ENCODE results near the gene RALA. TPM values are rescaled to one million over a fixed set of nuclear protein-coding genes. Genes with fewer than 3 reads are reported as not detected.
"Not testable (repeated sequence)": the region's sequence is repeated elsewhere in the genome, so short reads cannot be mapped to it uniquely, and the experiment has no call there.

The RALA gene
- total RNA-seq, 1 experiment from 2014 or later: 41.7 TPM

- peaks cover 3% of the 10 kb centered on the region; the same call in 1 of the 2 replicates for H3K4me1 ChIP-seq
- POLR2A ChIA-PET: no interaction called here
- CTCF ChIA-PET: no interaction called here
- no peak overlapping the region for H3K27ac Mint-ChIP-seq (ENCODE audit: unreplicated experiment)
- H3K4me3 ChIP-seq (ENCODE audit: low read depth, low read length): no peak overlapping the region
- no peaks in the 10 kb centered on the region for H3K4me1 Mint-ChIP-seq (ENCODE audit: low read depth, unreplicated experiment)
- no peak for DNase-seq
- H3K27me3 ChIP-seq (replicated peaks; ENCODE audit: control insufficient read depth, insufficient read depth, low read length): no peaks in the 10 kb centered on the region
- BruUV-seq (replicated peaks): no TSS peak
- no peaks in the 10 kb centered on the region for H3K27me3 Mint-ChIP-seq (ENCODE audit: insufficient read depth, unreplicated experiment)
- no peak for TF ChIP-seq CTCF (IDR thresholded peaks at IDR 0.05; ENCODE audit: insufficient read depth in 1 of 2, low read depth in 1 of 2, low read length in 1 of 2, severe bottlenecking in 1 of 2, unreplicated experiment in 1 of 2)
- peaks cover under 1% of the 10 kb centered on the region; the same call in 1 of the 2 replicates for H3K9me3 ChIP-seq
- no peaks in the 10 kb centered on the region for H3K36me3 ChIP-seq (ENCODE audit: control insufficient read depth, insufficient read depth, low read length)
- H3K36me3 Mint-ChIP-seq (ENCODE audit: insufficient read depth, unreplicated experiment): peaks cover 28% of the 10 kb centered on the region
- no peak overlapping the region for H3K4me3 Mint-ChIP-seq (ENCODE audit: unreplicated experiment)
- intact Hi-C loops (cut with micrococcal nuclease; ENCODE audit: unreplicated experiment): no loop called here
- peaks cover 13% of the 10 kb centered on the region for H3K9me3 Mint-ChIP-seq (ENCODE audit: unreplicated experiment)
Observed at GRCh38 chr7:39666562-39666961, 43.2 kb downstream of the RALA start.

- TF ChIP-seq CTCF (IDR thresholded peaks at IDR 0.05; ENCODE audit: insufficient read depth in 1 of 2, low read depth in 1 of 2, low read length in 1 of 2, severe bottlenecking in 1 of 2, unreplicated experiment in 1 of 2): no peak
- Mint-ChIP-seq H3K4me1 (ENCODE audit: low read depth, unreplicated experiment) (no peaks in the 10 kb centered on the region), H3K9me3 (ENCODE audit: unreplicated experiment) (peaks cover 8% of the 10 kb centered on the region), H3K36me3 (ENCODE audit: insufficient read depth, unreplicated experiment) (peaks cover 19% of the 10 kb centered on the region), H3K27ac (ENCODE audit: unreplicated experiment) (no peak overlapping the region), H3K4me3 (ENCODE audit: unreplicated experiment) (no peak overlapping the region), H3K27me3 (ENCODE audit: insufficient read depth, unreplicated experiment) (no peaks in the 10 kb centered on the region)
- Histone ChIP-seq H3K36me3 (ENCODE audit: control insufficient read depth, insufficient read depth, low read length) (no peaks in the 10 kb centered on the region), H3K9me3 (no peaks in the 10 kb centered on the region), H3K4me1 (peaks cover 3% of the 10 kb centered on the region; the same call in 1 of the 2 replicates), H3K27me3 (replicated peaks; ENCODE audit: control insufficient read depth, insufficient read depth, low read length) (no peaks in the 10 kb centered on the region), H3K4me3 (ENCODE audit: low read depth, low read length) (no peak overlapping the region)
- POLR2A ChIA-PET: no interaction called here
- intact Hi-C loops (cut with micrococcal nuclease; ENCODE audit: unreplicated experiment): no loop called here
- BruUV-seq (replicated peaks): no TSS peak
- CTCF ChIA-PET: no interaction called here
- DNase-seq: no peak
Observed at GRCh38 chr7:39667341-39667923, 44.1 kb downstream of the RALA start.

- CTCF ChIA-PET; H3K4me3 Mint-ChIP-seq (ENCODE audit: unreplicated experiment); BruUV-seq (replicated peaks); H3K27me3 ChIP-seq (replicated peaks; ENCODE audit: control insufficient read depth, insufficient read depth, low read length); H3K4me1 Mint-ChIP-seq (ENCODE audit: low read depth, unreplicated experiment); H3K27me3 Mint-ChIP-seq (ENCODE audit: insufficient read depth, unreplicated experiment); H3K4me1 ChIP-seq; DNase-seq; H3K36me3 ChIP-seq (ENCODE audit: control insufficient read depth, insufficient read depth, low read length); H3K27ac Mint-ChIP-seq (ENCODE audit: unreplicated experiment); POLR2A ChIA-PET; intact Hi-C loops (cut with micrococcal nuclease; ENCODE audit: unreplicated experiment); H3K9me3 Mint-ChIP-seq (ENCODE audit: unreplicated experiment); H3K4me3 ChIP-seq (ENCODE audit: low read depth, low read length); H3K9me3 ChIP-seq: not testable (repeated sequence)
- H3K36me3 Mint-ChIP-seq (ENCODE audit: insufficient read depth, unreplicated experiment): peaks cover 15% of the 10 kb centered on the region
Observed at GRCh38 chr7:39668280-39668679, 44.9 kb downstream of the RALA start.

- no peak for DNase-seq
- no peaks in the 10 kb centered on the region for H3K4me1 Mint-ChIP-seq (ENCODE audit: low read depth, unreplicated experiment)
- no peak overlapping the region for H3K4me3 ChIP-seq (ENCODE audit: low read depth, low read length)
- intact Hi-C loops (cut with micrococcal nuclease; ENCODE audit: unreplicated experiment): no loop called here
- H3K4me1 ChIP-seq: no peaks in the 10 kb centered on the region
- H3K4me3 Mint-ChIP-seq (ENCODE audit: unreplicated experiment): no peak overlapping the region
- peaks cover 10% of the 10 kb centered on the region for H3K36me3 Mint-ChIP-seq (ENCODE audit: insufficient read depth, unreplicated experiment)
- no peaks in the 10 kb centered on the region for H3K27me3 ChIP-seq (replicated peaks; ENCODE audit: control insufficient read depth, insufficient read depth, low read length)
- no peaks in the 10 kb centered on the region for H3K27me3 Mint-ChIP-seq (ENCODE audit: insufficient read depth, unreplicated experiment)
- CTCF ChIA-PET: no interaction called here
- H3K36me3 ChIP-seq (ENCODE audit: control insufficient read depth, insufficient read depth, low read length): no peaks in the 10 kb centered on the region
- H3K27ac Mint-ChIP-seq (ENCODE audit: unreplicated experiment): no peak overlapping the region
- no TSS peak for BruUV-seq (replicated peaks)
- POLR2A ChIA-PET: no interaction called here
- TF ChIP-seq CTCF (IDR thresholded peaks at IDR 0.05; ENCODE audit: insufficient read depth in 1 of 2, low read depth in 1 of 2, low read length in 1 of 2, severe bottlenecking in 1 of 2, unreplicated experiment in 1 of 2): no peak
- no peaks in the 10 kb centered on the region; the same call in 1 of the 2 replicates for H3K9me3 ChIP-seq
- no peaks in the 10 kb centered on the region for H3K9me3 Mint-ChIP-seq (ENCODE audit: unreplicated experiment)
Observed at GRCh38 chr7:39670052-39670451, 46.7 kb downstream of the RALA start.

Measured in Caco-2 (cell line).